B cell (primary cell): ENCODE measurements around the gene INSYN2A.

Experiments
- EZH2 ChIP-seq: IDR thresholded peaks from 2 replicates; pipeline ENCODE4 v1.6.1; 2012; ENCODE audit warnings: borderline replicate concordance, low read depth, mild to moderate bottlenecking, moderate library complexity, low read length; ENCODE audit not compliant: insufficient read depth, poor library complexity, severe bottlenecking
- TF ChIP-seq, protein P1 (sequence below): fragments of 200-600 bp; IDR thresholded peaks from one replicate; pipeline ENCODE4 v1.8.0; 2022; ENCODE audit warnings: antibody characterized with exemption, mild to moderate bottlenecking

- TF ChIP-seq, protein P1, sequence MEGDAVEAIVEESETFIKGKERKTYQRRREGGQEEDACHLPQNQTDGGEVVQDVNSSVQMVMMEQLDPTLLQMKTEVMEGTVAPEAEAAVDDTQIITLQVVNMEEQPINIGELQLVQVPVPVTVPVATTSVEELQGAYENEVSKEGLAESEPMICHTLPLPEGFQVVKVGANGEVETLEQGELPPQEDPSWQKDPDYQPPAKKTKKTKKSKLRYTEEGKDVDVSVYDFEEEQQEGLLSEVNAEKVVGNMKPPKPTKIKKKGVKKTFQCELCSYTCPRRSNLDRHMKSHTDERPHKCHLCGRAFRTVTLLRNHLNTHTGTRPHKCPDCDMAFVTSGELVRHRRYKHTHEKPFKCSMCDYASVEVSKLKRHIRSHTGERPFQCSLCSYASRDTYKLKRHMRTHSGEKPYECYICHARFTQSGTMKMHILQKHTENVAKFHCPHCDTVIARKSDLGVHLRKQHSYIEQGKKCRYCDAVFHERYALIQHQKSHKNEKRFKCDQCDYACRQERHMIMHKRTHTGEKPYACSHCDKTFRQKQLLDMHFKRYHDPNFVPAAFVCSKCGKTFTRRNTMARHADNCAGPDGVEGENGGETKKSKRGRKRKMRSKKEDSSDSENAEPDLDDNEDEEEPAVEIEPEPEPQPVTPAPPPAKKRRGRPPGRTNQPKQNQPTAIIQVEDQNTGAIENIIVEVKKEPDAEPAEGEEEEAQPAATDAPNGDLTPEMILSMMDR: no peak
- no peak for TF ChIP-seq EZH2
Measured at GRCh38 chr10:127227663-127228062, 31.3 kb upstream of the INSYN2A start.
